NCI-H2171 (cell line): ENCODE data around the gene ZIC4.

ENCODE experiments used
- DNase-seq: peaks from one replicate; lab custom pipeline; 2025; lab: John Stamatoyannopoulos, UW

Gene ZIC4

DNA sequence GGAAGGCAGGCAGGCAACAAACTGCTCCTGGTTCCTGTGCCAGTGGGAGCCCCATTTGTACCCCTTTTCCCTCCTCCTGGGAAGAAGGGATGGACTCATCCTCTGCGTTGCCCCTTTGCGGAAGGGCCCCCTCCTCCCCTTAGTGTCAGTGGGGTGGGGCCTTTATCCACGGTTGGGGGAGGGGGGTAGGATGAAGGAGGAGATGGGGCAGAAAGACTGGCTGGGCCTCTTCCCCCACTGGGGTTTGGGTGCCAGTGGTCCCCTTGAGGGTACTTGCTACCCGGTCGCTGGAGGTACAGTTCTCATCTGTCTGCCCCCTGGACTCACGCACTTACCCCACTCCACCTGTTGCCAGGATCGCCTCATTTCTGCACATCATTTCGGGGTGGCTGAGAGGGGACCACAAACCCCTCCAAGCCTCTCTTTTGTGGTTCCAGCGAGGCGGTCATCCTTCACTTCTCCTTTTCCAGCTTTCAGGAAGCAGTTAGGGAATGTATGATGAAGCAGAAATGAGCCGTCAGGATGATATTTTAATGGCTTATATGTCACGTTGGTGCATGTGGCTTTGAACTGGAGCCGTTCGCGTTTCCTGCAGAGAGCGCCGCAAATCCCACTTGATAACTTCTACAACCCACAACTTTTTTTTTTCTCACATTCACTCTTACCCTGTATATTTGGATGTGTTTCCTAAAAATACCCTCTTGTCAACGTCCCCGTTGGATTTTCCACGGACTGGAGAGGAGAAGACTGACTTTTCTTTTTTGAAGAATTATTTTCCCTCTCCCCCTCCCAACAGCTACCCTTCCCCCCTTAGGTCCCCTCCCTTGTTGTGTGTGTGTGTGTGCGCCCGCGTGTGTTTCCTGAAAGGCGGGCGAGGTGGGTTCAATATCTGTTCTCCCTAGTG, at the start of gene ZIC4:
TSS of gene ZIC4 (minus strand) at position 516 of the 904 bp plus-strand sequence. CDS start 3,746 bp downstream, outside the sequence.
- DNase-seq = no peak

DNA sequence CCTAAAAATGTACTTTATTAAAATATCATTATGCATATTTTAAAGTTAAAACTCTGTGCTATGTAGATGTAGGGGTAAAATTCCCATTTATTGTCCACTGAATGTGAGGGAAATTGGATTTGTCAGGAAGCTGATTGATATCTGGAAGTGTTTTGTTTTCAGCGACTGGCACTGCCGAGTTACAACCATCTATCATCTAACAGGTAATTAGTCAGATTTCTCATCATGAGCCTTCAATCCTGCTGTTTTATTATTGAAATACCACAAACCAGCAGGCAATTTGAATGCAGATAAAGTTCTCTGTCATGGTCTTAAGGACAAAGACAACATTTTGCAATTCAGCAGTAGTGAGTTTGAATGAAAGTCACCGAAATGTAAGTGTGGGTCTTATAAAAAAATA, 43.3 kb upstream of the ZIC4 start:
- no peak for DNase-seq

DNA sequence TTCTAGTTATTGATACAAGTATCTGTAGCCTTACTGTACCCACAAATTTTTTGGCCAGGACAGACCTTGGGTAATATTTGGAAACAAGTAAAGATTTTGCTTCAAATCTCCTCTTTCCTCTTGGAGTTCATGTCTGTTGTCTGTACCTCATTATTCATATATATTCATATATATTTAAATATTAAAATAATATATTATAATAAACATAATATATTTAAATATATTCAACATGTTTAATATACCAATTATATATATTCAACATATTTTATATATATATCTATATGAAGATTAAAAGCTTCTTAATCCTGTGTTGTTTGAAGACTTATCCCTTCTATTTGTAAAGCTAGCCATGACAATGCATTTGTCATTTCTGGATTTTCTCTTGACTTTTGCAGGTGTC, 40.9 kb upstream of the ZIC4 start:
- DNase-seq = no peak

DNA sequence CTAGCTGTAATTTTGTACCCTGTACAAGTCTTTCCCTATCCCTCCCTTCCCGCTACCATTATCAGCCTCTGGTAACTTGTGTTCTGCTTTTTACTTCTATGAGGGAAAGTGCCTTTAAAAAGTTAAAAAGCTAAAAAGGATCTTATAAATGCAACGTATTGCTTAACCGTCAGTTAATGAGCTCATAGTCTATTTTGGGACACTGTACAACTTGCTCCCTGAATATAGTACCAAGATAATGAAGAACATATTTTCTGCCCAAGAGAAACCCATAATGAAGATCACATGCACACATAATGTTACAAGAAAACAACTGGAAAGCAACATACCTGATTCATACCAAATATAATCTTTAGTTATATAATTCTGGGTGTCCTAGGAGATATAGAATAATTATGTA, 25.4 kb upstream of the ZIC4 start:
- no peak for DNase-seq

DNA sequence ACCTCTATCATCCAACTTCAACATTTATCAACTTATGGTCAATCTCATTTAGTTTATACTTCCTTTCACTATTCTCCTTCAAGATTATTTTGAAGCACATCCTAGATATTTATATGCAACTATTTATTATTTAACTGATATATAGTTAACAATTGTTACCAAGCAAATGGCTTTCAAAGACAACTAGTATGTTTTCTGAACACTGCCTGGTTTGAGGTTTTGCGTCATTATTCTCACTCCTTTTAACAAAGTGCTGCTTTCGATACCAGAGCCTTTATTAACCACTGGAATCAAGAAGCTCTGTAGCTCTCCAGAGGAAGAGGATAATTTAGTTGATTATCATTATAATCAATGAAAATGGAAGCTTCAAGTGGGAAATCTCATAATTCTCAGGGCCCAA, 22.4 kb upstream of the ZIC4 start:
- DNase-seq = no peak

DNA sequence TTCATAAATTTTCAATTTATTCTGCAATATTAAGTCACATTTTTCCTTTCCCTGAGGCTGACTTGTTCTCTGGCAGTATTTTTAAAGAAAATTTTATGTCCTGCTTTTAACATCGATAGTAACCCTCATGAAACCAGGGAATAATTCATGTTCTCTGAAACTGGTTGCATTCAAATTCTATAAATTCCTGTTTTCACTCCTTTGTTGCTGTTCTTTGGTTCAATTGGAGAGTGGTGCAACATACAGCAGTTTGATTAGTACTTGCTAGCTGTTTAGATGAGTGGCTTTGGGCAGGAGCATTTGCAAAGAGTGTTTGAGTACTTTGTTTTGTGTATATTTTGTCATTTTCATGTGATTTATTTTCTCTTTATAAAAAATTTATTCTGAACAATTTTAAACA, 22.0 kb upstream of the ZIC4 start:
- no peak for DNase-seq

DNA sequence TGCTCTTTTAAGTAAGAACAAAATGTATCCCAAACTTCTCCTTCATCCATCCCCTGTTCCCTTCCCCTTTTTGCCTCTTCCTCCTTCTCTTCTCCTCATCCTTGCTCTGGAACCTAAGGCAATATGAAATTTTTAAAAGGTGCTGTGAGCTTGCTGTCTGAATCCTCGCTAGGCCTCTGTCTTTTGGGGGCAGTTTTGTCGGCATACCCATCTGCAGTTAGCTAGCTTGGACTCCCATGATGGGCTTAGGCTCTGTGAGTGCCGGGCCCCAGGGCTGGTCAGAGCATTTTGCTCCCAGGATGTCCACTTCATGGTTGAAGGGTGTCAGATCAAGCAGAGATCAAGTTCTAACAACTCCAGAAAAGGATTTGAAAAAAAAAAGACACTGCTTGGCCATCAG, 21.4 kb upstream of the ZIC4 start:
- DNase-seq = no peak

DNA sequence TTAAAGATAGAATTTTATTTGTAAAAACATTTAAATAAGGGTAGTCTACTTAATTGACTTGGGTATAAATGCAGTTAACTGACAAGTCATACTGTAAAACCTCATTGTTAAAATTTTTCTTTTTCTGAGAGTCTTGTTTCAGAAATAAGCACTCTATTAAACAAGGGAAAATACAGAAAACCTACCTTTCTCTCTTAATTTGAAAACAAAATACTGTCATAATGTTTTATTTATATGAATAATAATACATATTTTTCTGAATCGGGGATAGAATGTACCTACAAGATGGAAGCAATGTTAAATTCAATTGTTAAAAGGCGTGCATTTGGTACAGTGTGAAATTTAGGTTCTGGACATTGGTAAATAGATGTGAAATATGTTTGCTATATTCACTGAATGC, 20.6 kb upstream of the ZIC4 start:
- DNase-seq = no peak

DNA sequence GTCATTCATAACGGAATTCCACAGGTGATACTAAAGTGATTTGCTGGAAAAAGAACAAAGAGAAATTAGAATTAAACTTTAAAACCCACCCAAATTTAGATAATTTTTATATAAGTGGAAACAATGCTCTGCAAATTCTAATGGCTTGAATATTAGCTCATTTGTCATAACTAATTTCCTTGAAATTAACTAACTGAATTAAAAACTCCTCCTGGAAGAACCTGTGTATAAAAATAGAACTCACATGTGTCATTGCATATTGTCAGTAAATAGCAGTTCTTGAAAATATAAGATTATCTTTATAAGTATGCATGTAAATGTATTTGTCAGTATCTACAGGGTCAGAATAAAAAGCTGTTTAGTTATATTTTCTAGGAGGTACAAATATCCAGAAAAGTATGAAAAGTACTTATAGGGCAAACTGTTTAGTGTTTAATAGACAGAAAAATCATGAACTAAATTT, 19.1 kb upstream of the ZIC4 start:
- no peak for DNase-seq

DNA sequence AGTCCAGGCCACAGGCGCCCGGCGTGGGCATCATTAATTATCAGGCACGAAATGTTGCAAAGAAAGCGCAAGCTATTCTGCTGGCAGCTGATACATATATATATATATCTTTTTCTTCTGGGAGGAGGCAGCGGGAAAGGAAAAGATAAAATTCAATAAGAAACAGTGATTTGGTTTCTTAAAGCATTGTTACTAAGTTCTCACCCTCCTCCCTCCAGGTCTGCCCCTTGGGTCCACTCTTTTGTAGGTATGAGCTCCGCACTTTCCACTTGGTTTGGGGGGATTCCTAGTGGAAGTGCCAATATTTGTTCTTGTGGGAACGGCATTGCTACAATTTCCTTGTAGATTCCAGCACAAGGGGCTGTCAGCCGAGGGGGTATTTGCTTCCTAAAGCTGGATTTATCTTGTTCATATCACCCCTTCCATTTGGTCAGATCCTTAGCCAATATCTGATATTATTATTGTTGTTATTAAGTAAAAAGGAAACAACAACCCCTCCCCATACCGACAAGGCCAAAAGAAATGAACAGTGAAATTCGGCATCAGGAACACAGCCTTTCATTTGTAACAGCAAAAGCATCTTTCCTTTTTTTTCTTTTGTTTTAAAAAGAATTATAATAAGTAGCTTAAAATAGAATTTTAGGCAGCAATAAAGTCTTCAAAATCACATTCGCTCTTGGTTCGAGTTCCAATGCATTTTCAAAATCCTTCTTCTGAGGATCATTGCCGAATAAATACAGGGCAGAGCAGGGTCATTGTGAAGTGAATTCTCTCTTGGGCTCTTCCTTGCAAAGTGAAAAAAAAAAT, 18.4 kb upstream of the ZIC4 start:
- no peak for DNase-seq

DNA sequence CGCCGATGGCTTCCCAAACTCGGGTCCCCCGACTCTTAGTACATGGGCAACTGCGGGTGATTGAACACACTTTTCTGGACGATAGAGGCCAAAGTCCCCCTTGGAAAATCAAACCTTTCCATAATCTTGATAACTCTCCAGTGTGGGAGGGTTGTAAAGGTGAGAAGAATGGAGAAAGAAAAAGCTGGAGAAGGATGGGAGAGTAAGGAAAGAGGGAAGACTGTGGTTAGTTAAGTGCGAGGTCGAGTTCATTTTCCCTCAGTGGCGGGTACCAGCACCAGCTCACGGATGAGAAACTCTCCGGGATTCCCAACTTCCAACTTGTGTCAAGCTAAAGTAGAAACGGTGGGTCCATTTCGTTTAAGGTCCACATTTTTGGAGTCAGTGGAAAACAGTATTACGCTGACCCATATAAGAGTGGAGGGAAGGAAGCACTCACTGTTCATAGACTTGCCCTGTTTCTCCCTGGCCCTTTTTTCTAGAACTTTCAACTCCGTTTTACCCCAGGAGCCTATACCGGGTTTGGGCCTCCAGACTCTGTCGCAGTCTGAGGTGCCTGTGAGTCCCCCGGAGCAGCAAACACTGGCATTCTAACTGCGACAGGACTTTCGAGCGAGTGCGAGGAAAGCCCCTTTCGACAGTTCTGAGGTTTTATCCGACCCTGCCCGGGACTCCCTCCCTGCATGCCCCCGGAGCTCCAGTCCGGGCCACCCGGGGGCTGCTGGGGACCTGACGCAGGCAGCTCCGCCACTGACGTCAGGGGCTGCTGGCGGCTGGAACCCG, 17.6 kb upstream of the ZIC4 start:
- no peak for DNase-seq

DNA sequence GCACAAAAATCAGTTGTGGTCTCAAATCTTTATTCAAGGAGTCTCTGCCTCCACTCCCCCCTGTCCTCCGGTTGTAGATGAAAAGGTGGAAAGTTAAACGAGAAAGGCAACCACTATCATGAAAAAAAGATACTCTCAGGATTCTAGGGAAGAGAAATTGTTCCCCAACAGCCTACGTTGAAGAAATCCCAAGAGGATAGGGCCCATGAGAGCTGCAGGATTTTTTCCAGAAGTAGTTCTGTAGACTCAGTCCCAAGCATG, 17.1 kb upstream of the ZIC4 start:
- DNase-seq = no peak

DNA sequence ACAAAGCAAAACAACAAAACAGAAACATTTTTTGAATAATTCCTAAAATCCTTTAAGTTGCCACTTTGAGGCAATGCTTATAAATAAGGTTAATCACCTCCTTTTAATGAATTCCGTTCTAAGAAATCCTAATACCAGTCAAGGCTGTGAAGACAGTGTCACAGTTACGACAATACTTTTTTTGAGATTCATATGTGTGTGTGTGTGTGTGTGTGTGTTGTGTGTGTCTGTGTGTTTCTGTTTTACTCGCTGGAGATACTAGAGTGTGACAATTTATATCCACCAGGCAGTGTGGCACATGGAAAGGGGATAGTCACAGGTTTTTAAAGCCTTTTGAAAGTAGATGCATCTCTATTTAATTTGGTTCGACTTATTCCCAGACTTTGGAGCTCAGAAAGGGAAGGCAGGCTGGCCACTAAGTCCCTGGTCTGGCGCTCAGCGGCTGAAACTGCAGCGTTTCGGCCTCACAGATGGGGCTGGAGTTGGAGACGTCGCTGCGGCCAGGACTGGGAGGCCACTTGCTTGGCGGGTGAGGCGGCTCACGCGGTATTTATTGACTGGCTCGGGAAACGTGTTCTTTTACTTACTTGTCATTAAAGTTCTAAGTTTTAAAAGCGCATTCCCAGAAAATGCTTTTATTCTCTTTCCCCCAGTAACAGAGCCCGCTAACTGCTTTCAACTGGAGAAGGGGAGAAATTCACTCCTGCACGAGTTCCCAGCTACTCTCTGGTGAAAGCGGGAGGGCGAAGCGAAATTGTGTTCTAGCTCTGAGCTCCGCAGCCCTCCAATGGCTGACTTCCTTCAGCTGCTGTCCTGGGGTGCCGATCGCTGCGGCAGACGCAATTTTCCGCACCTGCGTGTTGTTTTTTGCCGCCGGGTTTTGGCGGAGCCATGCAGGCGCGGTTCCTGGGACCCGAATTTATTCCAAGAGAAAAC, 16.5 kb upstream of the ZIC4 start:
- no peak for DNase-seq

DNA sequence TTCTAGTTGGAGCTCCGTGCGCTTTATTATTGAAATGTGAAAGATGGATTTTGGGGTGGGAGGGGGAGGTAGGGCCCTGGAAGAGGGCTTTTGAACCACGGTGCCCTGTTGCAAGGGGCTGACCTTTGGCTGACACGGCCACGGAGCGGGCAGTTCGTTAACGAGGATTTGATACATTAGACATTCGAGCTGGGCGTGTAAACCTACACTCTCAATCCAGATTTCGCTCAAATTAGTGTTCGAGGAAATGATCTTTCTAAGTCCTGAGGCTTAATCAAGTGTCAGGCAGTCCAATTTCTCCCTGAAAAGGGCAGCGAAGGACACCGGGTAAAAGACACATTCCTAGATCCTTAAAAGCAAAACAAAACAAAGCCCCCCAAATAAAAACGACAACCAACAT, 15.9 kb upstream of the ZIC4 start:
- DNase-seq = no peak

DNA sequence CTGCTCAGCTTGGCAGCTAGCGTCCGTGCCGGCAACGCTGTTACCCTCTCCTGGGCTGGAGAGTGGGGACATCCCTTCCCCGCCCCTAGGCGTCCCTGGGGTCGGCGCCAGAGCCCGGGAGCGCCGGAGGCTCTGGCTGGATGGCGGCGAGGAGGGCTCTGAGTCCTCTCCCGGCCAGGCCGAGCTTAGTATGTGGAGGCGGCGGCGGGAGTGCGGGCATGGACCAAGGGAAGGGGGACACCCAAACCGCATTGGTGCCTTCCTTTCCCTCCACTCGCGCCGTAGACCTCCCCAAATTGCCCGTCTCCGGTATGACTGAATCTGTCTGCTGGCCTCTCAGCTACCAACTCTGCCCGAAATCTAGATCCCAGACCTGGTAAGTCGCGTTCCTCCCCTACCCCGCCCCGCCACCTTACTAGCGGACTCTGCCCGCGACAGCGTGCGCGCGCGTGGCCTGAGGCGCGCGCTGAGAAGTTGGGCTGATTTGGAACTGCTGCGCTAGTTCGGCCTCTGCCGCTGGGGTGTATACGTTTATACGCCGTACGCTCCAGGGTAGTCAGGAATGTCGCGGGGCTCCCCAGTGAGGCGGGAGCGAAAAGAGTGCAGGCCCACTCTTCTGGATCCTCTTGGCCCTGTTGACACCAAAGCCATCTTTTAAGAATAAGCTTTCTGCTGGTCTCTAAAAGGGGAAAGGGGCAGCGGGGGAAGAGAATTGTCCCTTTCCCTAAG, 15.0 kb upstream of the ZIC4 start:
- no peak for DNase-seq

DNA sequence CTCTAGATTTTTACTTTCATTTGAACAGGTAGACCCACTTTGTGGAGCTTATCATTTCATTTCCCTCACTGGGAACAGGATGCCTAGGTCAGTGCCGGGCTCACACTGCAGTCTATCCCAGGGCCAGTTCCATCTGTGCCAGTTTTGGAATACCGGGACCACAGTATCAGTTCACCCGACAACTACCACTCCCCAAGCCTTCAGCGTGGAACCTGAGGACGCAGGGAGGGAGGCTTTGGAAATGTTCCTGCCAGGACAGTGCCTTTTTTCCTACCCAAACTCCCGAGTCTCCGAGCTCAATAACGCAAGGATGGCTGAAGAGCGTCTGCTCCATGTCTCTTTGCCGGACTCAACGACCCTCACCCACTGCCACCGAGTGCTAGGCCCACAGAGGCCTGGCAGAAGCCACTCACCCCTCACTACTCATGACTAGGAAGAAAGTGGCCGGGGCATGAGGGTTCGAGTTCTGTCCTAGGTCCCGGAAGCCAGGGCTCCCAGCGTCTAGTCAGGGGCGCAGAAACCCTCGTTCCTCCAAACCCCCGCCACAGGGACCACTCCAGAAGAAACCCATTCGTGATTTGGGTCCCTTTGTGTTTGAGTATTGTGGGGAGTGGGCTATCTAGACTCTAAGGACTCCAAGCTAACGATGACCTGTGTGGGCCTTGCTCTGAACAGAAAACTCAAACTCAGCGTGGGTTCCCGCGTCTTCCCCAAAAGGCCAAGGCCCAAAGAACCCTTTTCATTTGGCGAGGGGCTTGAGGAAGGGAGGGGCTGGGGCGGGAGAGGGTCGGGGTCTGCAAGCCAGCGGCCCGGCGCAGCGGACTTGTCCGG, 14.2 kb upstream of the ZIC4 start:
- no peak for DNase-seq

DNA sequence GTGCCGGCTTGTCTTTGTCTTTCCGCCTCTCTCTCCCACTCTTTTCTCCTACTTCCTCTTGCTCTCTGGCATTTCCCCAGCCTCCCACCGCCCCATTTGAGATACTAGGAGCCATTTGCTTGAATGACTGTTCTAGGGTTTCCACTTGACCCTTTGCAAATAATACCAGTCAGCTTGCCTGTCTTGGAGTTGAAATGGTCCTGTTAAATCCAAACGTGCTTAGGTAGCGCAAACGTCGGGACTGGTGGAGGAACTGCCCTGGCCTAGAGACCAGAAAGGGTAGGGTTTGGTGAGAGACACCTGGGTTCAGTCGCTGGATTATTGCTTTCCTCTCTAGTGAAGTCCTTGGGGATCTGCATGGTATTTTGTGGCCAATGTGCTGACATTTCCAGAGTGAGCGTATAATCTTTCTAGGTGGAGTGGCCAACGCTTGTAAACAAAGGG, 13.5 kb upstream of the ZIC4 start:
- no peak for DNase-seq

DNA sequence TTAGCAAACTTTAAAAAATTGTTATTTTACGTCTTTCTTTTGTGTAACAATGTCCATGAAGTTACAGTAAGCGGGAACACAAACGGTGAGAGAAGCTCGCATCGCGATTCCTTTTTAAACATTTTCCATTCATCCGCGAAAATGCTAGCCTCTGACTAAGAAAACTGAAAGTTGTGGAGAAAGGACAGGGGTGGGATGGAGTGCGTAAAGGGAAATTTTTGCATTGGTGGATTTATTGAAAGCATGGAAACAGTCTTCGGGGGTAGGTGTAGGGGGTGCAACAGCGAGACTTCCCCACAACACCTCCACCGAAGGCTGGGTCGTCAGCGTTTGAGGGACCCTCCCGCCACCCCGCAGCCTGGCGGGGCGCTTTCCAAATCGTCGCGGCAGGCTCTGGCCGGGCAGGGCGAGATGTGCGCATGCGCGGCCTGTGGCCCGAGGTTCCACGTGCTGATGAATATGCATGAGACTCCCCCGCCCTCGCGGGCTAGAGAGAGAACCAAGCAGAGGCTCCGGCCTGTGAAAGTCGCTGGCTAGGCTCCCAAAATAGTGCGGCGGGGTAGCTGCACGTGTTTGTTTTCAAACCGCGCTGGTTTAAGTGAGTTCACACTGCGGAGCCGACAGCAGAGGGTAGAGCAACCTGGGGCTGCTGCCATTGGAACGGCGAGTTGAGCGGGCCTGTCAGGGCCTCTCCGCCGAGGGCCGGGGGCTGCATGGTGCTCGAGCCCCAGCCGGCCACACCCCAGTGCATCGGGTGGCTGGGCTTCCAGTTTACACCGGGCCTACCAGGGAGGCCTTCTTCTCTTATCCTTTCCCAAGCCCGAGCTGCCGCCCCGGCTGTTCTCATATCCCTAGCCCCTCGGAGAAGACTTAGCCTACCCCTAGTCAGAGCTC, 12.7 kb upstream of the ZIC4 start:
- no peak for DNase-seq

DNA sequence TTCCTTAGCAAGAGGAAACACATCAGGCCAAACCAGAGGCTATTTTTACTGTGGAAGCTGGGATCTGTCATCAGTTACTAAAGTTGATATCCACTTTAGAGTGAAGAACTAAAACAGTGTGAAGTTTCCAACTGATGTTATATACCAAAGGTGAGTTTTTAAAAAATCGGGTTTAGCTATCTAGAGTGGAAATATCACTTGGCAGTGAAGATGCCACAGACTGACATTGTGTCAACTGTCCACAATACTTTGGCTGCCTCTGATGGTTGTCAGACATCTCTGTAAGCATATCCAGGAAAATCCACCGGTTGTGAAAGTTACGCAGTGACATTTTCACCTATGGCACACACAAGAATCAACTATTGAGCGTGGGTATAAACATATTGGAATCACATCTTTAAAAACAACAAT, 12.0 kb upstream of the ZIC4 start:
- DNase-seq = no peak
